Measurements from ENCODE around the gene SRPRB. TPM values are rescaled to one million over a fixed set of nuclear protein-coding genes. Genes with fewer than 3 reads are reported as not detected.

SRPRB gene
- total and polyA plus RNA-seq, 9 of the 15 experiments (the other 6 are each of a cell fraction or from before 2014, with no cell fraction given) = 29.5 to 66.0 (median 41.4) TPM

DNA sequence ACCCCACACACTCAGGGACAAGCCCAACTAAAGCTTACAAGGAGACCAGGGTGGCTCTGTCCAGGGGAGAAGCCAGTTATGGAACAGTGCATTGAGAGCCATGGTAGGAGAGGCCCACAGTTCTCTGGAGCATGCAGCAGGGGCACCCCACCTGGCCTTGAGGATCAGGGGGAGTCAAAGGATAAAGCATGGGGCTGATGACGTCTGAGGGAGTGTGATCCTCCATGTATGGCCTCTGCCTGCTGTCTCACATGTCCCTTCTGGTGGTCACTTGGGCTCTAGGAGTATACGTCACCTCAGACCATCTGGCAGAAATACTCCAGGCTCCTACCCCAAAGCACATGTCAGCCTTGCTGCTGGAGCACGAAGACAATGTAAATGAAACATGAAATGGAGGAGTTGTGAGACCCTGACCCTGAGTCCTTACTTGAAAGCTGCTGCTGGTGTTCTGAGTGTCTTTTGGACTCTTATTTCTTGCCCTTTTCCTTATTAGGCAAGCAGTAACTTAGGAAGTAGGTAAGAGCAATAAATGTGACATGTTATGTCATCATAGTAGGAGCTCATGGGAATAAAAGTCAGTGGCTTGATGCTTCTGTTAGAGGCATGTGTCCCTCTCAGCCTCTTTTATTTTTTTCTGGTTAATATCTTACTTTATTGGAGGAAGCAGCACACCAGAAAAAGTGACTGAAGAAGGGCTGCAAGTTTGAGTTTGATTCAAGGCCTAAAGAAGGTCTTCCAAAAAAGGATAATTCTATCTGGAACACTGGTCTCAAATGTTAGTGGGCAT lies 15.5 kb downstream of the SRPRB start:
- H3K9ac ChIP-seq (ENCODE audit: insufficient read depth in 1 of 2, low read depth in 2 of 2, low read length in 2 of 2) = peak overlapping the region in 1 of 2 experiments; percentile 28; a peak in 1 of 4 replicates
- peaks cover 0 to 4% of the 10 kb centered on the region in 2 experiments; a peak in 3 of 5 replicates for H3K4me1 ChIP-seq (replicated peaks in 1 of 2; ENCODE audit: control insufficient read depth in 2 of 2, insufficient read depth in 2 of 2, low read length in 2 of 2)
- no TSS peak for BruUV-seq (replicated peaks)
- ATAC-seq = no peak
- H3K4me2 ChIP-seq (ENCODE audit: insufficient read depth, low read length) = no peak overlapping the region
- intact Hi-C loops (cut with micrococcal nuclease) (no loop called here), in situ Hi-C loops (cut with MboI) (loop anchor here (5.0 to 25.0 kb wide), 4 partner anchors 106 to 1084 kb away; partner anchors contain the start of genes ANAPC13, CEP63 and TMEM108)
- H3K4me3 ChIP-seq = no peak overlapping the region
- ChIA-PET POLR2A (no interaction called here), CTCF (ENCODE audit: low intra/inter-chr PET ratio) (interaction anchor here (0.5 kb wide), 1 partner anchor 1892 kb away, joined by 4 read pairs; no protein-coding TSS in a partner anchor)
- peaks cover 88% of the 10 kb centered on the region for H3K36me3 ChIP-seq (ENCODE audit: control insufficient read depth, insufficient read depth, low read length)
- H3K79me2 ChIP-seq (ENCODE audit: control insufficient read depth, insufficient read depth, low read length) = no peaks in the 10 kb centered on the region
- no peaks in the 10 kb centered on the region for H3K9me3 ChIP-seq (replicated peaks; ENCODE audit: control insufficient read depth, insufficient read depth, low read depth, low read length)
- no peak for FAIRE-seq
- no peak for DNase-seq (ENCODE audit: extremely low read depth in 1 of 4, low spot score in 3 of 4)
- H3K27ac ChIP-seq (ENCODE audit: extremely low read depth, low read depth, low read length) = no peak overlapping the region
- H3K9me1 ChIP-seq (ENCODE audit: control insufficient read depth, insufficient read depth, low read length) = no peaks in the 10 kb centered on the region
- TF ChIP-seq, protein P1, sequence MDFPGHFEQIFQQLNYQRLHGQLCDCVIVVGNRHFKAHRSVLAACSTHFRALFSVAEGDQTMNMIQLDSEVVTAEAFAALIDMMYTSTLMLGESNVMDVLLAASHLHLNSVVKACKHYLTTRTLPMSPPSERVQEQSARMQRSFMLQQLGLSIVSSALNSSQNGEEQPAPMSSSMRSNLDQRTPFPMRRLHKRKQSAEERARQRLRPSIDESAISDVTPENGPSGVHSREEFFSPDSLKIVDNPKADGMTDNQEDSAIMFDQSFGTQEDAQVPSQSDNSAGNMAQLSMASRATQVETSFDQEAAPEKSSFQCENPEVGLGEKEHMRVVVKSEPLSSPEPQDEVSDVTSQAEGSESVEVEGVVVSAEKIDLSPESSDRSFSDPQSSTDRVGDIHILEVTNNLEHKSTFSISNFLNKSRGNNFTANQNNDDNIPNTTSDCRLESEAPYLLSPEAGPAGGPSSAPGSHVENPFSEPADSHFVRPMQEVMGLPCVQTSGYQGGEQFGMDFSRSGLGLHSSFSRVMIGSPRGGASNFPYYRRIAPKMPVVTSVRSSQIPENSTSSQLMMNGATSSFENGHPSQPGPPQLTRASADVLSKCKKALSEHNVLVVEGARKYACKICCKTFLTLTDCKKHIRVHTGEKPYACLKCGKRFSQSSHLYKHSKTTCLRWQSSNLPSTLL (IDR thresholded peaks at IDR 0.05) = no peak
- TF ChIP-seq, protein P2, sequence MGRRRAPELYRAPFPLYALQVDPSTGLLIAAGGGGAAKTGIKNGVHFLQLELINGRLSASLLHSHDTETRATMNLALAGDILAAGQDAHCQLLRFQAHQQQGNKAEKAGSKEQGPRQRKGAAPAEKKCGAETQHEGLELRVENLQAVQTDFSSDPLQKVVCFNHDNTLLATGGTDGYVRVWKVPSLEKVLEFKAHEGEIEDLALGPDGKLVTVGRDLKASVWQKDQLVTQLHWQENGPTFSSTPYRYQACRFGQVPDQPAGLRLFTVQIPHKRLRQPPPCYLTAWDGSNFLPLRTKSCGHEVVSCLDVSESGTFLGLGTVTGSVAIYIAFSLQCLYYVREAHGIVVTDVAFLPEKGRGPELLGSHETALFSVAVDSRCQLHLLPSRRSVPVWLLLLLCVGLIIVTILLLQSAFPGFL (CRISPR knock-in tag; IDR thresholded peaks at IDR 0.05) = no peak
- TF ChIP-seq ZNF79 (CRISPR knock-in tag; IDR thresholded peaks at IDR 0.05; ENCODE audit: low read depth) (no peak), E2F3 (CRISPR knock-in tag; IDR thresholded peaks at IDR 0.05) (no peak), BCOR (IDR thresholded peaks at IDR 0.05) (no peak), KDM1A (IDR thresholded peaks at IDR 0.05) (no peak), TAF9B (IDR thresholded peaks at IDR 0.05; ENCODE audit: partially characterized antibody) (no peak), SMARCE1 (IDR thresholded peaks at IDR 0.05) (no peak), TAF1 (IDR thresholded peaks at IDR 0.05; ENCODE audit: control insufficient read depth, extremely low read depth, insufficient read depth, low read length, severe bottlenecking) (no peak), FOXK2 (conservative IDR thresholded peaks at IDR 0.05 in 1 of 2, IDR thresholded peaks at IDR 0.05 in 1 of 2; ENCODE audit: low read depth in 2 of 2) (no peak)
- TF ChIP-seq, protein P3, sequence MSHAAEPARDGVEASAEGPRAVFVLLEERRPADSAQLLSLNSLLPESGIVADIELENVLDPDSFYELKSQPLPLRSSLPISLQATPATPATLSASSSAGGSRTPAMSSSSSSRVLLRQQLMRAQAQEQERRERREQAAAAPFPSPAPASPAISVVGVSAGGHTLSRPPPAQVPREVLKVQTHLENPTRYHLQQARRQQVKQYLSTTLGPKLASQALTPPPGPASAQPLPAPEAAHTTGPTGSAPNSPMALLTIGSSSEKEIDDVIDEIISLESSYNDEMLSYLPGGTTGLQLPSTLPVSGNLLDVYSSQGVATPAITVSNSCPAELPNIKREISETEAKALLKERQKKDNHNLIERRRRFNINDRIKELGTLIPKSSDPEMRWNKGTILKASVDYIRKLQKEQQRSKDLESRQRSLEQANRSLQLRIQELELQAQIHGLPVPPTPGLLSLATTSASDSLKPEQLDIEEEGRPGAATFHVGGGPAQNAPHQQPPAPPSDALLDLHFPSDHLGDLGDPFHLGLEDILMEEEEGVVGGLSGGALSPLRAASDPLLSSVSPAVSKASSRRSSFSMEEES (CRISPR knock-in tag; IDR thresholded peaks at IDR 0.05) = no peak
- TF ChIP-seq, protein P4, sequence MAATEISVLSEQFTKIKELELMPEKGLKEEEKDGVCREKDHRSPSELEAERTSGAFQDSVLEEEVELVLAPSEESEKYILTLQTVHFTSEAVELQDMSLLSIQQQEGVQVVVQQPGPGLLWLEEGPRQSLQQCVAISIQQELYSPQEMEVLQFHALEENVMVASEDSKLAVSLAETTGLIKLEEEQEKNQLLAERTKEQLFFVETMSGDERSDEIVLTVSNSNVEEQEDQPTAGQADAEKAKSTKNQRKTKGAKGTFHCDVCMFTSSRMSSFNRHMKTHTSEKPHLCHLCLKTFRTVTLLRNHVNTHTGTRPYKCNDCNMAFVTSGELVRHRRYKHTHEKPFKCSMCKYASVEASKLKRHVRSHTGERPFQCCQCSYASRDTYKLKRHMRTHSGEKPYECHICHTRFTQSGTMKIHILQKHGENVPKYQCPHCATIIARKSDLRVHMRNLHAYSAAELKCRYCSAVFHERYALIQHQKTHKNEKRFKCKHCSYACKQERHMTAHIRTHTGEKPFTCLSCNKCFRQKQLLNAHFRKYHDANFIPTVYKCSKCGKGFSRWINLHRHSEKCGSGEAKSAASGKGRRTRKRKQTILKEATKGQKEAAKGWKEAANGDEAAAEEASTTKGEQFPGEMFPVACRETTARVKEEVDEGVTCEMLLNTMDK (IDR thresholded peaks at IDR 0.05; ENCODE audit: borderline replicate concordance, insufficient read depth, low read depth, low read length, poor library complexity, severe bottlenecking) = no peak
- no peak overlapping the region for H2AFZ ChIP-seq (ENCODE audit: low read depth, low read length)
- peaks cover 5% of the 10 kb centered on the region; the same call in 1 of the 2 replicates for H4K20me1 ChIP-seq (replicated peaks; ENCODE audit: control insufficient read depth, insufficient read depth, low read length)
- 94% methylated on average over 3 of the region's 3 CpGs for WGBS (ENCODE audit: insufficient coverage, low coverage, missing lambda C conversion rate)
- no peaks in the 10 kb centered on the region for H3K27me3 ChIP-seq (ENCODE audit: control insufficient read depth in 2 of 2, insufficient read depth in 2 of 2, low read length in 2 of 2)
